HL-60 (cell line): Measurements from ENCODE around the gene WDR33.

ENCODE experiments used
- DNase-seq, 2 experiments: peaks; one replicate each; pipeline ENCODE4 v3.0.0-alpha.2; 2010 to 2020; ENCODE audit warnings: low read depth in 1 of 2, low spot score in 1 of 2
- H3K27ac ChIP-seq: fragments of 250-450 bp; sonication (Bioruptor Pico); replicated peaks from 2 replicates; pipeline ENCODE4 v1.5.1; 2020; ENCODE audit warnings: mild to moderate bottlenecking, moderate library complexity
- H3K27me3 ChIP-seq: fragments of 250-450 bp; sonication (Bioruptor Pico); 2 replicates; pipeline ENCODE4 v1.5.1; 2021; ENCODE audit warnings: mild to moderate bottlenecking, moderate library complexity; ENCODE audit not compliant: insufficient read depth, poor library complexity, severe bottlenecking
- H3K4me3 ChIP-seq: replicated peaks from 2 replicates; pipeline ENCODE4 v1.5.1; 2011; ENCODE audit warnings: mild to moderate bottlenecking, control low read depth, low read length; ENCODE audit not compliant: insufficient read depth
- GABPA ChIP-seq: IDR thresholded peaks from 2 replicates; pipeline ENCODE4 v1.6.1; 2012; ENCODE audit warnings: low read depth
- POLR2AphosphoS5 ChIP-seq: IDR thresholded peaks from 2 replicates; pipeline ENCODE4 v1.6.1; 2012; ENCODE audit warnings: low read depth
- SPI1 ChIP-seq: IDR thresholded peaks from 2 replicates; pipeline ENCODE4 v1.6.1; 2012; ENCODE audit warnings: low read depth, mild to moderate bottlenecking, borderline replicate concordance
- TF ChIP-seq, protein P1 (sequence below): IDR thresholded peaks from 2 replicates; pipeline ENCODE4 v1.6.1; 2012; ENCODE audit warnings: low read depth; ENCODE audit not compliant: insufficient replicate concordance
- TF ChIP-seq, protein P2 (sequence below): IDR thresholded peaks from one replicate; pipeline ENCODE4 v1.5.1; 2011; ENCODE audit warnings: low read length, control low read depth, inconsistent platforms; ENCODE audit not compliant: insufficient read depth

The WDR33 gene

DNA sequence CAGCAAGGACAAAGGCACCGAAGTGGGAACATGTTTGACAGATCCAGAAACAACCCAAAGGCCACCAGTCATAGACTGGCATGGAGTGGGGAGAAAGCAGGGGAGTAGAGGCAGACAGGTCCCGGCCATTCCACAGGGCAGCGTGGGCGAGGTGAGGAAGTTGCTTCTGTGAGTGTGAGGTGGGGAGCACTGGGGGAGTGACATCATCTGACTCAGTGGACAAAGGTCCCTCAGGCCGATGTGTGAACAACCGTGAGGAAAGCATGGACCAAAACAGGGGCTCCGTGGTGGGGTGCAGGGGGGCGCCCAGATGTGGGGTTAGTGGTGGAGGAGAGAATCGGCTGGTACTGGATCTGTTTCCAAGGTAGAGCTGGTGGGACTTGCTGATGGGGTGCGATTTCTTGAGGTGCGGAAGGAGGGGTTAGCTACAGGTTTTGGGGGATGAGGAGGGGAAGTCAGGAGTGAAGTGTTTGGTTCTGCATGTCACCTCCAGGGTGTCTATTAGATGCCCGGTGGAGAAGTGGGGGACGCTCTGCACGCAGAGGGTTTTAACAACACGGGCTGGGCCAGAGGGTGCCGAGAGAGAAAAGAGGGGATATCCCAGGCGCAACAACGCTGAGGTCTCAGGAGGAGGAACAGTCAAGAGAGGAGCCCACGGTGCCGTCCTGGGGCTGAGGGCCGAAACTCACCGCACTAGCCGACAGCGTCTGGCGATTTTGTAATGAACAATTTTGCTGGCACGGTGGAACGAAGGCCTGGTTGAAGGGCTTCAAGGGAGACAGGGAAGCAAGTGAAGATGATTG is 112.2 kb downstream of the WDR33 start:
- DNase-seq, result no peak
- Histone ChIP-seq H3K27ac (no peak overlapping the region), H3K27me3 (no peaks in the 10 kb centered on the region), H3K4me3 (no peak overlapping the region)
- TF ChIP-seq, protein P1, sequence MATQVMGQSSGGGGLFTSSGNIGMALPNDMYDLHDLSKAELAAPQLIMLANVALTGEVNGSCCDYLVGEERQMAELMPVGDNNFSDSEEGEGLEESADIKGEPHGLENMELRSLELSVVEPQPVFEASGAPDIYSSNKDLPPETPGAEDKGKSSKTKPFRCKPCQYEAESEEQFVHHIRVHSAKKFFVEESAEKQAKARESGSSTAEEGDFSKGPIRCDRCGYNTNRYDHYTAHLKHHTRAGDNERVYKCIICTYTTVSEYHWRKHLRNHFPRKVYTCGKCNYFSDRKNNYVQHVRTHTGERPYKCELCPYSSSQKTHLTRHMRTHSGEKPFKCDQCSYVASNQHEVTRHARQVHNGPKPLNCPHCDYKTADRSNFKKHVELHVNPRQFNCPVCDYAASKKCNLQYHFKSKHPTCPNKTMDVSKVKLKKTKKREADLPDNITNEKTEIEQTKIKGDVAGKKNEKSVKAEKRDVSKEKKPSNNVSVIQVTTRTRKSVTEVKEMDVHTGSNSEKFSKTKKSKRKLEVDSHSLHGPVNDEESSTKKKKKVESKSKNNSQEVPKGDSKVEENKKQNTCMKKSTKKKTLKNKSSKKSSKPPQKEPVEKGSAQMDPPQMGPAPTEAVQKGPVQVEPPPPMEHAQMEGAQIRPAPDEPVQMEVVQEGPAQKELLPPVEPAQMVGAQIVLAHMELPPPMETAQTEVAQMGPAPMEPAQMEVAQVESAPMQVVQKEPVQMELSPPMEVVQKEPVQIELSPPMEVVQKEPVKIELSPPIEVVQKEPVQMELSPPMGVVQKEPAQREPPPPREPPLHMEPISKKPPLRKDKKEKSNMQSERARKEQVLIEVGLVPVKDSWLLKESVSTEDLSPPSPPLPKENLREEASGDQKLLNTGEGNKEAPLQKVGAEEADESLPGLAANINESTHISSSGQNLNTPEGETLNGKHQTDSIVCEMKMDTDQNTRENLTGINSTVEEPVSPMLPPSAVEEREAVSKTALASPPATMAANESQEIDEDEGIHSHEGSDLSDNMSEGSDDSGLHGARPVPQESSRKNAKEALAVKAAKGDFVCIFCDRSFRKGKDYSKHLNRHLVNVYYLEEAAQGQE, result no peak

DNA sequence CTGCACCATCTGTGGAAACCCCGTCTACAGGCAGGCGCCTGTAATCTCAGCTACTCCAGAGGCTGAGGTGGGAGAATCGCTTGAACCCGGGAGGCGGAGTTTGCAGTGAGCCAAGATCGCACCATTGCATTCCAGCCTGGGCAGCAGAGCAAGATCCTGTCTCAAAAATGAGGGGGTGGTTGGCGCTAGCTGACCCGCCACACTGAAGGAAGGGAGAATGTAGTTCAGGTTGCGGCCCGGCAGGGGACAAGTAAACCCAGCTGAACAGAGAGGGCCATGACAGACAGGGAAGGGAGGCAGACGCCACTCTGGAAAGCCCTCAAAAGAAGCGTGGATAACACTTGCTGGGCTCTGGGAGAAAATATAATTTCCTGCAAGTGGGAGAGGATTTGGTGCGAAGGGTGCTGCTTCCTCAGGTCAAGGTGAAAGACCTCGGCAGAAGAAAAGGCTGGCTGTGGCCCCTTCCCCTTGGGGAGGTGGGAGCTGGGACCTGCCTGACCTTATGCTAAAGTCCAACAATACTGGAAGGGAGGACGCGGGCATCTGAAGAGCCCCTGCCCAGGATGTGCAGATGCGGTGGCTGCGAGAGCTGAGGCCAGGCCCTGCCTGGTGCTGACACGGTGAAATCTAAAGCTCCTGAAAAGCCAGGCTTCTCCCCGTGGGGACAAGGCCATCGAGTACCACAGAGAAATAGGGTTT is 113.3 kb downstream of the WDR33 start:
- DNase-seq, result no peak
- Histone ChIP-seq H3K27ac (no peak overlapping the region), H3K27me3 (no peaks in the 10 kb centered on the region), H3K4me3 (no peak overlapping the region)
- TF ChIP-seq, protein P2, sequence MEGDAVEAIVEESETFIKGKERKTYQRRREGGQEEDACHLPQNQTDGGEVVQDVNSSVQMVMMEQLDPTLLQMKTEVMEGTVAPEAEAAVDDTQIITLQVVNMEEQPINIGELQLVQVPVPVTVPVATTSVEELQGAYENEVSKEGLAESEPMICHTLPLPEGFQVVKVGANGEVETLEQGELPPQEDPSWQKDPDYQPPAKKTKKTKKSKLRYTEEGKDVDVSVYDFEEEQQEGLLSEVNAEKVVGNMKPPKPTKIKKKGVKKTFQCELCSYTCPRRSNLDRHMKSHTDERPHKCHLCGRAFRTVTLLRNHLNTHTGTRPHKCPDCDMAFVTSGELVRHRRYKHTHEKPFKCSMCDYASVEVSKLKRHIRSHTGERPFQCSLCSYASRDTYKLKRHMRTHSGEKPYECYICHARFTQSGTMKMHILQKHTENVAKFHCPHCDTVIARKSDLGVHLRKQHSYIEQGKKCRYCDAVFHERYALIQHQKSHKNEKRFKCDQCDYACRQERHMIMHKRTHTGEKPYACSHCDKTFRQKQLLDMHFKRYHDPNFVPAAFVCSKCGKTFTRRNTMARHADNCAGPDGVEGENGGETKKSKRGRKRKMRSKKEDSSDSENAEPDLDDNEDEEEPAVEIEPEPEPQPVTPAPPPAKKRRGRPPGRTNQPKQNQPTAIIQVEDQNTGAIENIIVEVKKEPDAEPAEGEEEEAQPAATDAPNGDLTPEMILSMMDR, result no peak
- TF ChIP-seq SPI1 (no peak), GABPA (no peak), POLR2AphosphoS5 (no peak)
- TF ChIP-seq, protein P1, result no peak

DNA sequence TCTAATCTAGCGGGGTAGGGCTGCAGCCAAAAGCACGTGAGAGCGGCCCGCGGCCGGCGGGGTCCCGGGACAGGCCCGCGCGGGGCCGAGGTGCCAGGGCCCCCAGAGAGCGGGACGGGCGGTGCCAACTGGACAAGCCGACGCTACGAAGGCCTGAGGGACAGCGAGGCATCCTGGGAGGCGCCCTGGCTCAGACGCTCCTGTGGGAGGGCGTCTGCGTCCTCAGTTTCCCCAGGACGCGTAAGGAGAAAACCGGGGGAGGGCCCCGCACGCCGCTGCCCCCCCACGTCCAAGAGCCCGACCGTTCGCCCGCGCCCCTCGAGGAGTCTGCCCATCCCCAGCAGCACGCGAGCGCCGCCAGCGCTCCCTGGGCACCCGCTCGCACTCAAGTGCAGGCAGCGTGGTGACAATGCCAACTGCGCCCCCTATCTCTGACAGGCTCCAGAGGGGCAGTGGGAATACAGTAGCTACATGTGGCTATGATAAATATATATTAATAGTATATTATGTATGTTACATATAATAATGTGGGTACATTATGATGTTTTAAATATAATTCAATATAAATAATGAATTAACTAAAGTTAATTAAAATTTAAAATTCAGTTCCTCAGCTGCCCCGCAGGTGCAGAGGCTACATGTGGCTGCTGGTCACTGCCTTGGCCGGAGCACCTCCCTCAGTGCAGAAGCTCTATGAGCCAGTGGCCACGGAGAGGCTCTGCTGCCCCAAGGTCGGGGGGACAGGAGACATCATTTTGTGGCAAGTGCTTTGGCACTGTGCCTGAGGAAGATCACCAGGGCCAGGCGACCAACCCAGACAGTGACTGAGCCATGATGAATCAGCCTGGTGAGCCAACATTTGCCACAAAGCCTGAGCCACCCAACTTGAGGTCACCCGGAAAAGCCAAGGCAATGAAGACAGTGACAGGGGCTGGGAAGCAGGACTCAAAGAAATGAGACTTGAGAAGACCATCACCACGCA is 115.2 kb downstream of the WDR33 start:
- no peak overlapping the region for H3K4me3 ChIP-seq
- no peak overlapping the region for H3K27ac ChIP-seq
- no peak for TF ChIP-seq POLR2AphosphoS5
- TF ChIP-seq, protein P2, result peak; percentile 8
- peak in 1 of 2 experiments; percentile 61 for DNase-seq
- H3K27me3 ChIP-seq, result no peaks in the 10 kb centered on the region

DNA sequence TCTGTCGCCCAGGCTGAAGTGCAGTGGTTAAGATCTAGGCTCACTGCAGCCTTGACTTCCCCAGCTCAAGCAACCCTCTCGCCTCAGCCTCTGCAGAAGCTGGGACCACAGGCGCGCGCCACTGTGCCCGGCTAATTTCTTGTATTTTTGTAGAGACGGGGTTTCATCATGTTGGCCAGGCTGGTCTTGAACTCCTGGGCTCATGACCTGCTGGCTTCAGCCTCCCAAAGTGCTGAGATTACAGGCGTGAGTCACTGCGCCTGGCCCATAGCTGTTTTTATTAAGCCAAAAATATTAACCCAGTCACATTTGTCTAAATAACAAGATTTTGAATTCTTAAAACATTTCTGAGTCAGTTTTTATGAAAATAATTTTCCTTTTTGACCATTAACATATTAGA is 116.0 kb downstream of the WDR33 start:
- H3K27me3 ChIP-seq, result no peaks in the 10 kb centered on the region
- no peak overlapping the region for H3K27ac ChIP-seq
- TF ChIP-seq, protein P2, result no peak
- TF ChIP-seq POLR2AphosphoS5, result no peak
- no peak for TF ChIP-seq SPI1
- no peak for TF ChIP-seq GABPA
- TF ChIP-seq, protein P1, result no peak
- no peak for DNase-seq
- no peak overlapping the region for H3K4me3 ChIP-seq
